ENCODE data around the gene CBLL1.

The CBLL1 gene, protein sequence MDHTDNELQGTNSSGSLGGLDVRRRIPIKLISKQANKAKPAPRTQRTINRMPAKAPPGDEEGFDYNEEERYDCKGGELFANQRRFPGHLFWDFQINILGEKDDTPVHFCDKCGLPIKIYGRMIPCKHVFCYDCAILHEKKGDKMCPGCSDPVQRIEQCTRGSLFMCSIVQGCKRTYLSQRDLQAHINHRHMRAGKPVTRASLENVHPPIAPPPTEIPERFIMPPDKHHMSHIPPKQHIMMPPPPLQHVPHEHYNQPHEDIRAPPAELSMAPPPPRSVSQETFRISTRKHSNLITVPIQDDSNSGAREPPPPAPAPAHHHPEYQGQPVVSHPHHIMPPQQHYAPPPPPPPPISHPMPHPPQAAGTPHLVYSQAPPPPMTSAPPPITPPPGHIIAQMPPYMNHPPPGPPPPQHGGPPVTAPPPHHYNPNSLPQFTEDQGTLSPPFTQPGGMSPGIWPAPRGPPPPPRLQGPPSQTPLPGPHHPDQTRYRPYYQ

DNA sequence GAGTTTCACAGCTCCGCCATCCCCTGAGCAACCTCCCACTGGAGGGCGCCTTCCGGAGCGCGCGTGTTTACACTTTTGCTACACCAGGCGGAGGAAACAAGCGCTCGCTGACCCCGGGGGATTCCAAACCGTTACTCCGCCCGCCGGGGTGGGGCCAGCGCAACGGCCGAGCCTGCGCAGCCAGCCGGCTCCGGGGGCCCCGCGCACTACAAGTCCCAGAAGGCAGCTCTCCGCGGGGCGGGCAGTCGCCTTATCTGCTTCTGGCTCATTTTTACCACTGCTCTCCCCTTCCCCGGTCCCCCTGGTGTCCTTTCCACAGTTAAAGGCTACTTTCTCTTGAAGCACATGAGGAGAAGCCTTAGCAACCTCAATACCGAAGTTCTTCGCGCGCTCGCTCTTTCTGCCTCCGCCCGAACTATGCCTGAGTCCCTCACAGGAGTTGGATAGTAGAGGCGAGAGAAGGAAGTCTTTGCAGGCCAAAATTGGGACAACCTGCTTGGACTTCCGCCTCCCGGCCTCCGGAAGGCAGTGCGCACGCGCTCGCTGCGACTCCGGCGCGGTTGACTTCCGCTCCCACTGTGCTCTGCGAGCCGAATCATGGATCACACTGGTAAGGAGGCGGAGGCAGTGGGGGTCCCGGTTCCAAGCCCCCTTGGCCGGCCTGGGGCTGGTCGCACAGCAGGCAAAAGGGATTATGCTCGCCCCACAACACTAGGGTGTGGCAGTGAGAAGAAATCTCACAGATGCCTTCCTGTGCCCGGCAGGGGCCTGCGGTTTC lies at the start of gene CBLL1:
Gene CBLL1 (plus strand): TSS at position 576 of the 778 bp plus-strand sequence. CDS start 22 bp downstream, at position 598.
- DNase-seq: peak; percentile 91

DNA sequence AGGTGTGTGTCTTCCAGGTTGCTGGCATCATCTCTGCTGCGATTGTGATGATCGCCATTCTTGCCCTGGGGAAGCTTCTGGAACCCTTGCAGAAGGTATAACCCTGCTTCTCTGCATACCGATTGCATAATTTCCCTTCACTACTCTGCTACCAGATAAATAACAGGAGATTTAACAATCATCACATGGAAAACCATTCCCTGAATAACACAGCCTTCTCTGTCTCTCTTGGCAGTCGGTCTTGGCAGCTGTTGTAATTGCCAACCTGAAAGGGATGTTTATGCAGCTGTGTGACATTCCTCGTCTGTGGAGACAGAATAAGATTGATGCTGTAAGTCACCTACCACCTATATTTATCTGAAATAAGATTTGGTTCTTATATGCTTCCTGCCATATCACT lies 49.6 kb upstream of the CBLL1 start:
- DNase-seq: no peak

DNA sequence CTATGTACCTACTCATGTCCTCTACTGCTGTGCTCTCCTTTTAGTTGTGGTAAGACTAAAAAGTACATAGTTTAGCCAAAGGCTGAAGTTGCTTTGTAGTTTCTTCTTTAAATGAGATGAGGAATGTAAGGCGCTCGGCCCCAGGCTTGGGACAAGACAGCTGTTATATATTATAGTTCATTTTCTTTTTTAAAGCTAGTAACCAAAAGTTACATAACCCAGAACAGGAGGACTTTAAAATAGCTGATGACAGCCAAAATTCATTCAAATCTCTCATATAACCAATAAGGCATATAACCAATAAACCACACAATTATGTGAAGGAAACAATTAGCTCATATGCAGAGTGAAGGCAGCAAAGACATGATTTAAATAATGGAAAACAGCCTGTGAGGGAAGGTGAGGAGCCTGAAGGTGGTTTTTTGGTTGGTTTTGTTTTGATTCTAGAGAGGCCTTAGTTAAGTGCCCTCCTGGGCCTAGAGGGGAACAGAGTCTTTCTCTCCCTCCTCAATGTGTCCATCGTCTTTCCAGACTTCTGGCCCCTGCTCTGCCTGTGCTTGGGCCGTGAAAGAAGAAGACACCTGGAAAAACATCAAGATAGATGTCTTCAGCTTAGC lies 47.5 kb upstream of the CBLL1 start:
- DNase-seq: no peak

DNA sequence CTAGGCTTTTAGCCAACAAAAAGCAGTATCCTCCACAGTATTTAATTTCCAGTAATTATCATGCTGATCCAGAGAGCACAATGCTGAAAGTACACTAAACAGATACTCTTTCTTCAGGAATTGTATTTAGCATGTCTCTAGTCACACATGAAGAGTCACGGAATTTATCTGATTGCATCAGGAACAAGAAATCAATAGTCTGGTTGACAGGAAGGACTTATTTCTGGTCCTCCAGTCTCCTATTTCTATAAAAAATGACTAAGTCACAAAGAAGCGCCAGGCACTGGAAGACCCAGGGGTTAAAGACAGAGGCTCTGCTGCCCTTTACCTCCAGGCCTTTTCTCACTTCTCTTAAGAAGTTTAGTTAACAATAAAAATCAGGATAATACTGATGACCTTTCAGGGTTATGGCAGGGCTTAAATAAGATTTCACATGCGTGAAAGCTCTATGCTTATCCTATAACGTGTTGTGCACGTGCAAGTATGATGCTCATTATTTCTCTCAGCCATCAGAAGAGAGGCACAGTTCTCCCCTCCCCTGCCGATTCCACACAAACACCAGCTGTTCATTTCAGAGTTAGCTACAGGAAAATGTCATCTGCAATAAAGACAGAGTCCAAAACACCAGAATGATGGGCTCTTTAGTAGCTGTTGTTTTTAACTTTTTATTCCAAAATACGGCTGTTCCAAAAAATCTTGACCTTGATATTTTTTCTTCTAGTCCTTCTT lies 46.5 kb upstream of the CBLL1 start:
- no peak for DNase-seq

DNA sequence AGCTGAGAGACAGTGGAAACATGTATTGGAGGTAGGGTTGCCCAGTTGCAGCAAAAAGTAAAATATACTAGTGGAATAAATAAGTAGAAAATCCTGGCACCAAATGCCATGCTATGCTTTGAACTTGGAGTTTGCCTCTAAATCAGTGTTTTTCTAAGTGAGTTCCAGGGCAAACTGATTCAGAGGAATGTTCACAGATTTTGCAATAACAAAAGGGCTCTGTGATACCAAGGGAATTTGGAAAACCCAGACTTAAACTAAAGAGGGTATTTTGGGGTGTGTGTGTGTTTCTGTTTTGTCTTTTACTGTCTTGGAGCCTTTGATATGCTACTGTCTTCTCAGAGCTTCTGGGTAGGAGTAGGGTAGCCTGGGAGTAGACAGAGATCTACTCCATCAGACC lies 43.4 kb upstream of the CBLL1 start:
- DNase-seq: no peak

DNA sequence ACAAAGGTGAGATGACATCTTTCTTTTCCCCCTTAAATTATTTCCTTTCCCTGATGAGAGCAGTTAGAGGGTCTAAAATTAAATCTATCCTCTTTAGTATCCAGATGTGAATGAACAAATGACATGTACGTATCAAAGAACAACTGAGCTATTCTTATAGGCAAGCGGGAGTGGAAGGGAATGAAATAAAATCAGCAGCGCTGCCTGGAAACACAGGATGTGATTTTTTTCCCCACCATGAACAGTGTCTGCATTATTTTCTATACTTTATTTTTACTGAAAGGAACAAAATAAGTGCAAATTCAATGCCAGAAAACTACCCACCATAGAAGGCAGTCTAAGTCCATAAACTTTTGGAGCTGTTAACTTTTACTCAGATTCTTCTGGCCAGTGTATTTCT lies 42.8 kb upstream of the CBLL1 start:
- no peak for DNase-seq

DNA sequence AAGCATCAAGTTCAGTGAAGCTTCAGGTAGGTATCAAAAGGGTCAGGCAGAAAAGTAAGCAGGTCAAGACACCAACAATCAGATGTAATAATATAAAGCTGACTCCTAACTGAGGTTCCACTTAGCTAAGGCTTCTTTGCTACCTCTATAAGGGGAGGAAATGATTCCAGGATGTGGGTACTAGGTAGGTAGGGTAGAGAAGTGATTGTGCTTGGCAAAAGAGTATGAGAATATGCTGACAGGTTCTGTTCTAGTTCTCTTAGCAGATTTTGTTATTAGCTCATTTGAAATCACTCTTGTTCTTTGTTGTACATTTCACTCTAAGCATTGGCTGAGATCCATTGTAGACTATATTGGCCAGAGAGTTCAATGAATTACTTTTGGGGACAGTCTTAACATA lies 40.7 kb upstream of the CBLL1 start:
- DNase-seq: no peak

DNA sequence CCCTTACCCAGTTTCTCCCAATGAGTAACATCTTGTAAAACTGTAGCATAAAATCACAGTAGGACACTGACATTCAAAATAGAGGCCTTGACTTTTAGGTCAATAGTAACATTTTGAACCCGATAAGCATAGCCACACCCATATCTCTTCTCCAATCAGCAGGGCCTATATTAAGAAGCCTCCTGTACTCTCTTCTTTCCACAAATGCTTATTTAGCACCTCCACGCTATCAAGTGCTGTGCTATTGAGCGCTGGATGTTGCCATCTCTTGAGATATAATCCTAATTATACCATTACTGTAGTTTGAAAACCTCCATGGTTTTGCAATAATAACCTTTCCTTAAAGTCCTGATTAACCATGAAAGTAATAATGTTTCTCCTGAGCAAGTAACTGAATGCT lies 40.1 kb upstream of the CBLL1 start:
- no peak for DNase-seq

DNA sequence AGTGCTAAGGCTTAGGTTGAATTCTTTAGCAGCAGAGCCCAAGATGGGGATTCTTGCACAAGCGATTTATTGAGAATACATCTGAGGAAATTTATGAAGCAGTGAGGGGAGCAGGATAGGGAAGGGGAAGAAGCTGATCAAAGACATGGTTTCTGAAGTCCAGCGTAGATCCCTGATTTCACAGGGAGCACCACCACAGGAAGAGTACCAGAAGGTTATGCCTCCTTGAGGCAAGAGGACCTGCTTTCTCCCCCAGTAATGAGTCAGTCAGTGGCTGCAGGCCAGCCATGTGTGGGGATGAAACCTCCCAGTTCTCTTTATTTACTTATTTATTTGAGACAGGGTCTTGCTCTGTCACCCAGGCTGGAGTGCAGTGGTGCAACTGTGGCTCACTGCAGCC lies 35.0 kb upstream of the CBLL1 start:
- DNase-seq: no peak

DNA sequence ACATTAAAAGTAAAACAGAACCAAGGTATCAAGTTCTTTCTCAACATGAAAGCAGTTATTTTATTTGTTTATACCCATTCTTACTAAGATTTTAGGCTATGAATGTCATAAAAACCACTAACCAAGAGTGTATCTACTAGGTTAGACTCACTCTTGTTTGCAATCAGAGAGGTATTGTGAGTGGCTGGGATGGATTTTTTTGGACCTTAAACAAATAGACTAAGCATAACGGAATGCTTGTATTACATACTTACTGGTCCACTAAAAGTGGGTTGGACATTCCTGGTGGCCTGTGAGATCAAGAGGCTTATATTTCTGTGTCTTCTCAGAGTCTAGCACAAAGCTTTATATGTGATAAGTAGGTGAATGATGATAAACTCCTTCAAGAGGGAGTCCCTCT lies 32.6 kb upstream of the CBLL1 start:
- DNase-seq: no peak

DNA sequence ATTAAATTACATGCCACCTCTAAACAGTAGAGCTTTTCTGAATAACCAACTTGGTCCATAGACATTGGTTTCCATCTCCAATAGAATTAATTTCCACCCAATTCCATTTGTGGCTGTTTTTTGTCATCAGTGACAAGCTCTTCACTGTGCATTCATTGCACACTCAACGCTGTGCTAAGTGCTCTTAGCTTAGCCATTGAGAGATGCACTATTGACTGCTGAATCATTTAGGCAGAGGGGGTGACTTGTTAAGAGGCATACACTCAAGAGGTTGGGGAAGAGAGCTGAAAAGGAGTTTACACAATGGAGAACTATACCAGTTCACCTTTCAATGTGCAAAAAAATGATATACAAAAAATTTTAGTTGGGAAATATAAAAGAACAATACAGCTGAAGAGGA lies 31.9 kb upstream of the CBLL1 start:
- peak; percentile 46 for DNase-seq

DNA sequence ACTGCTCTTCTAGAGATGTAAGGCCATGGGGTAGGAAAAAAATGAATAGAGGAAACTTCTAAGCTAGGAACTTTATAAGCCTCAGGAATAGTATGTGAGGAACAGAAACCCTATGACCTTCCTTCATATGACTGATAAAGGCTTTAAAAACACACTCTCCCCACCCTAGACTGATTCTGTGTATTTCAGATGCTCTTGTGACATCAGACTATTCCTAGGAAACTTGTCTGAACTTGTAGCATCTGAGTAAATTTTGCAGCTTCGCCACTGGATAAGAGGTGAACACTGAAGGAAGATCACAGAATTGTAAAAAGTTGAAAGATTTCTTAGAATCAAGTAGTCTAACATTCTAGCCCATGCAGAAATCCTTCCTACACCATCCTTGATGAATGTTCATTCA lies 31.0 kb upstream of the CBLL1 start:
- DNase-seq: no peak

DNA sequence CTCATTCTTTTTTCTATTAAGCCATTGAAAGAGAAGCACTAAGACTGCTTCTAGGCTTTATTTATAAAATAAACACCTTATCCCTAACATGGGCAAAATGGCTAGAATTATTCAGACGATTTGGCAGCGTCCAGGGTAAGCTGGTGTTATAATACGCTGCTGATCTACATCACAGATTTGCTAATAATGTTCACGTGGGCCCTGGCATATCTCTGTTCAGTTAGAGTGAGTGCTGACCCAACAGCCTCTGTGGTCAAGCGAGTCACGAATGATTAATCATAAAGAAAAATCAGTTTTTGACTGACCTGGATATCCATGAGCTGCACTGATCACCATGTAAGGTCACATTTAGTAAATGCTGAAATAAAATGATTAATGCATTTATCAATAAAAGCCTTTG lies 28.4 kb upstream of the CBLL1 start:
- DNase-seq: no peak

DNA sequence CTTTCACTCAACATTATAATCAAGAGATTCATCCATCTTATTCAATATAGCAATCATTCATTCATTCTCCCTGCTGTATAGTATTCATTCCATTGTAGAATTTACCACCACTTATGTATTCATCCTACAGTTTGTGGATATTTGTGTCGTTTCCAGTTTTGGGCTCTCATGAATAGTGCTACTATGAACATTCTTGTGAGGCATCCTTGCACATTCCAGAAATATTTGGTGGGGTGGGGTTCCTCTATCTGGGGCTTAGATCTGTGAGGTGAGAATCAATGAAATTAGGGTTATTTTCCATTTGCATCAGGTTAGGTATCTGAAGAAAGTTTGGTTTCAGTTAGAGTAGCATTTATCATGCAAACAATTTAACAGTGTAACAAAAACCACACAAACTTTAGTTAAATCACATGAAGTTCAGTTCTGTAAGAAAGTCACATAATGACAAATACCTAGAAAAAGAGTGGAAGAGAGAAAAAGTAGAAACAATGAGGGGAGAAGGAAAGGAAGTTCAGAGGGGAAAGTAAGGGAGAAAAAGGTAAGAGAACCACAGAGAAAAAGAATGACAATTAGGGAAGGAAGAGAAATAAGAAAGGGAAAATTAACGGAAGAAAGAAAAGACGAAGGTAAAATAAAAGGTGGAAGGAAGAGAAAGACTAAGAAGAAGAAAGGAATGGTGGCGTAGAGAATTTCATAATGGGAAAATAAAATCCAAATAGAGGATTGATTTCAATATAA lies 25.3 kb upstream of the CBLL1 start:
- DNase-seq: no peak

DNA sequence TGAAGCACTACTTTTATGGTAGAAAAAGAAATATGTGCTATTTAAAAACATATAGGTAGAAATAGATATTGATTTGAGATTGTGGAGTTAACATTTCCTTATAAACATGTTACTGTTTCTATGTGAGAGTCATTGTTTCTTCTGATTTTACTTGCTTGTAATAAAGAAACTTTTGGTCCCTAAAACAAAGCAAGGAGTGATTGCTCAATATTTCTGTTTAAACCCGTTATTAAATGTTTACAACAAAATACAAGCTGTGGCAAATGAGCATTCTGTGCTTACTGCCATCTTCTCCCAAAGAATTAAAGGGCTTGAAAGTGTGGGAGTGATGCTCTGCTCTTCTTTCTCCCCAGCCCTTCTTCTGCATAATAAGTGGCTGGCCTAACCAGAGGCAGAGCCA lies 22.7 kb upstream of the CBLL1 start:
- DNase-seq: no peak

DNA sequence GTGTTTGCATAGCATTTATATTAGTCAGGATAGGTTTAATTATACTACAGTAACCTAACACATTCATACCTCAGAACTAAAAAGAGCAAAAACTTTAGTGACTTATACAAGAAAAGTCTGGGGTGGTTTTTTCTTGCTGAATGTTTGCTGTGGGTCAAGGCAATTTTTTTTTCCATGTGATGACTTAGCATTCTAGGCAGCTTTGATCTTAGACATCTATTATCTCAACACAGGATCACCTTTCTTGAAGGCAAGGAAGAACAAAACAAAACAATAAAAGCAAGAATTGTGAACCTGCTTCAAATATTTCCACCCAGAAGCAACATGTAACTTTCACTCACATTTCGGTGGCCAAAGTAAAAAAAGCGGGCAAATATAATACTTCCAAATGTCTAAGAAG lies 20.7 kb upstream of the CBLL1 start:
- no peak for DNase-seq

DNA sequence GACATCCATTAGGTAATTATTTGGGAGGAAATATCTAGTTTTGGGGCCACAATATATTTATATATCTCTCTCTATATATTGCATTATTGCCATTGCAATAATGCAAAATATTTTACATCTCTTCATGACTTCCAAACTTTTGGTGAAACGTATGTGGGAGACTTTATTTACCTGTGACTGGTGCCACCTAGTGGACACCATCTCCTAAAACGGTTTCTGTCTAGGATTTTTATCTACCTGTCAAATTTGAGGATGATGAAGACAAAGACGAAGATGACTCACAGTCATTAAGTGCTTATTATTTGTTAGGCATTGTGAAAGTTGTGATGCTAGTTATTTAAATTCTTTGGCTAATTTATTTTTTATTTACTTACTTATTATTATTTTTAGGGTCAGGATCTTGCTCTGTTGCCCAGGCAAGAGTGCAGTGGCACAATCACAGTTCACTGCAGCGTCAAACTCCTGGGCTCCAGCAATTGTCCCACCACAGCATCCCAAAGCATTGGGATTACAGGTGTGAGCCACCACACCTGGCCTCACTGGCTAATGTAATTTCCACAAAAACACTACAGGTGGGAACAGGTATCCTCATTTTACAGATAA lies 18.7 kb upstream of the CBLL1 start:
- DNase-seq: peak; percentile 7

DNA sequence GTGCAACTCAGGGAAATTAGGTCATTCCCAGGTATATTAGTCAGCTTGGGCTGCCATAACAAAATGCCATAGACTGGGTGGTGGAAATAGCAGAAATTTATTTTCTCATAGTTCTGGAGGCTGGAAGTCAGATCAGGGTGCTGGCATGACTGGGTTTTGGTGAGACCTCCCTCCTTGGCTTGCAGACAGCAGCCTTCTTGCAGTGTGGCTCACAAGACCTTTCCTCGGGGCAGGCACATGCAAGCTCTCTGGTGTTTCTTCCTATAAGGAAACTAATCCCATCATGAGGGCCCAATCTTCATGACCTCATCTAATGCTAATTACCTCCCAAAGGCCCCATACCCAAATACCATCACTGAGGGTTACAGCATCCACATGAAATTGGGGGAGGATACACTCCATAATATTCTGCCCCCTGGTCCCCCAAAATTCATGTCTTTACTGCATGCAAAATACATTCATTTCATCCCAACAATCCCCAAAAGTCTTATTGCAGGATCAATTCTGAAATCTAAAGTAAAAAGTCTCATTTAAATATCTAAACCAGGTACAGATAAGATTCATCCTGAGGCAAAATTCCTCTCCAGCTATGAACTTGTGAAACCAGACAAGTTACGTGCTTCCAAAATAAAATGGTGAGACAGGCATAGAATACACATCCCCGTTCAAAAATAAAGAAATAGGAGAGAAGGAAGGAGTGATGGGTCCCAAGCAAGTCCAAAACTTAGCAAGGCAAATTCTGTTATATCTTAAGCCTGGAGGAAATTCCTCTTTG lies 17.4 kb upstream of the CBLL1 start:
- DNase-seq: no peak

DNA sequence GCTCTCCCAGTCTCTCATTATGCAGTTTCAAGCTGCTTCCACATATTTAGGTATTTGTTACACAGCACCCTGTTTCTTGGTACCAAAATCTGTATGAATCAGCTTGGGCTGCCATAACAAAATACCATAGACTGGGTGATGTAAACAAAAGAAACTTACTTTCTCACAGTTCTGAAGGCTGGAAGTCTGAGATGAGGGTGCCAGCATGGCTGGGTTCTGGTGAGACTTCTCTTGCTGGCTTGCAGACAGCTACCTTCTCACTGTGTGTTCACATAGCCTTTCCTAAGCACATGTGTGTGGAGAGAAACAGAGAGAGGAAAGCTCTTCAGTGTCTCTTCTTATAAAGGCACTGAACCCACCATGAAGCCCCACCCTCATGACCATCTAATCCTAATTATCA lies 15.7 kb upstream of the CBLL1 start:
- no peak for DNase-seq

DNA sequence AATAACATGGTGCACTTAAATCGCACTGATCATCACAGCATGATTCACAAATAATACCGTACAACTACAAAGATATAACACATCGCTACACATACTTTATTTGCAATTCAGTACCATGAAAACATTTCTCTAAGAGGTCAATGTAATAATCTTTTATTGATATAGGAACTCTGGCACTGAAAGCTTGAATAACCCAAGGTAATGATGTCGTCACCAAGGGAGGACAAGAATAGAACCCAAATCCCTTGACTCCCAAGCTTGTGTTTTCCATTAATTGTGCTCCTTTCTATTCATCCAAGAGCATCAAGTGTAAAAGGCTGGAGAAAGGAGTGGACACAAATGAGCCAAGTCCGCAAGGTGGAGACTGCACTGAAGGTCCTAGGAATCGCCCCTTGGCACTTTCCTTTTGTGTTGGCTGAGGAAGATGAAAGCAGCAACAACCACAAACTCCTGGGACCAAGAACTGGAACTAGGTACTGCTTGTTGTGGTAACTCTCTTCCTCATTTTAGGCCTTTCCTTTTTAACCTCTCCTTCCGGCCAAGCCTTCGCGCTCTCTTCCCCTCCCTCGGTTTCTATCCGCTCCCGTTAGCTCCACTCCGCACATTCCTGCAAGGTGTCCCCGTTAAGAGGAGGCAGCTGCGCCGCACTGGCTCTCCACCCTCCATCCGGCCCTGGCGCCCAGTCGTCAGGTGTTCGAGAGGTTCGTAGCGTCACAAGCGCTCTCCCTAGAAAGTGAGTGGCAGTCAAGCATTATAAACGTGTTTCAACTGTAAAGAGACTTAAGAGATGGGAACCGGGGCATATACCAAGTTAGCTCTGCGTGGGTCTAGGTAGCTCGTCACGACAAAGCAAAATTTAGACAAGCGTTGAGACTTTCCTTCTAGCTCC lies 1.0 kb upstream of the CBLL1 start:
- DNase-seq: peak; percentile 82
